Endothelial cell of hepatic sinusoid (primary cell): ENCODE data around the gene MGP.

Experiments used
- in situ Hi-C: cut with HindIII; loops from 2 replicates; pipeline ENCODE4 v1.10.0; 2017; ENCODE audit warnings: low sequenced_read_pairs

The MGP gene

GRCh38 chr12:14868916-14869506, 16.6 kb downstream of the MGP start:
- in situ Hi-C loops = no loop called here

DNA sequence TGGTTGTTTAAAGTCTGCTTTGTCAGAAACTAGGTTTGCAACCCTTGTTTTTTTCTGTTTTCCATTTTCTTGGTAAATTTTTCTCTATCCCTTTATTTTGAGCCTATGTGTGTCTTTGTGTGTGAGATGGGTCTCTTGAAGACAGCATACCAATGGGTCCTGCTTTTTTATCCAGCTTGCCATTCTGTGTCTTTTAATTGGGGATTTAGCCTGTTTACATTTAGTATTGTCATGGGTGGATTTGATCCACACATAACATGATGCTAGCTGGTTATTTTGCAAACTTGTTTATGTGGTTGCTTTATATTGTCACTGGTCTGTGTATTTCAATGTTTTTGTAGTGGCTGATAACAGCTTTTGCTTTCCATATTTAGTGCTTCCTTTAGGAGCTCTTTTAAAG, 25.2 kb downstream of the MGP start:
- in situ Hi-C loops = no loop called here

- in situ Hi-C loops = no loop called here
Observed at GRCh38 chr12:14858513-14858912, 27.1 kb downstream of the MGP start.

DNA sequence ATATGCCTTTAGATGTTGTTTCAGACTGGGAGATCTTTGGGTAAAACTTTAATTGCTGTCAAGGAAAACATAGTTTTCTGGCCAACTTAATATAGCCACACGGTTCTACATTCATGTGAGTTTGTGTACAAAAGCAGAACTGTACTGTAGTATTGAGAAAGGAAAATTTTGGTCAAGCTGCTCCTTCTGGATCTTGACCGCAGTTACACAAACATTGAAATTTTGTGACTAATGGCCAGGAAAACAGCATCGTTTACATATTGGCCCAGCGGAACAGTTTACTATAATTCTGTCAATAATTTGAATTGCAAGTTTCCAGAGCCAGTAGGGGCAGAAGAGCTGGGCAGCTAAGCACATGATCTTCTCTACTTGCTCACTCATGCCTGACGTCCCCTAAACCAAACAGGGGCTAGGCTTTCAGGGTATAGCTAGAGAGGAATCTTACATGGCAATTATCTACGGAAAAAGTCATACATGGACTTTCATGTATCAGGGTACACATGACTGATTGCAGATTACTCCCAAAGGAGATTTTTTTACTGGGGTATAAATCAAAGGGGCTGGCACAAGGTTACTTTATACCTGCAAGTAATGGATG, 31.0 kb downstream of the MGP start:
- in situ Hi-C loops = no loop called here

DNA sequence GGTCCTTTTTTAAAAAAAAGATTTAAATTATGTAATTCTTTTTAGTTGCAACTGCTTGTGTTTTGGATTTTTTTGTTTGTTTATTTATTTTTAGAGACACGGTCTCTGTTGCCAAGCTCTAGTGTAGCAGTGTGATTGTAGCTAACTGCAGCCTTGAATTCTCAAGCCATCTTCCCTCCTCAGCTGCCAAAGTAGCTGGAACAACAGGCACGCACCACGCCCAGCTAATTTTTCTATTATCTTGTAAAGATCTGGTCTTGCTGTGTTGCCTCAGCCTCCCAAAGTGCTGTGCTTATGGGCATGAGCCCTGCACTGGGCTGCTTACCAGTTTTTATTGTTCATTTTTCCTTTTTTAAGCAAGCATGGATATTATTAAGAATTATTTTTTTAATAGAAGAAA, 31.7 kb downstream of the MGP start:
- in situ Hi-C loops = no loop called here

- in situ Hi-C loops = no loop called here
Observed at GRCh38 chr12:14852880-14853279, 32.8 kb downstream of the MGP start.

GRCh38 chr12:14850929-14851663, 34.6 kb downstream of the MGP start:
- in situ Hi-C loops = no loop called here

DNA sequence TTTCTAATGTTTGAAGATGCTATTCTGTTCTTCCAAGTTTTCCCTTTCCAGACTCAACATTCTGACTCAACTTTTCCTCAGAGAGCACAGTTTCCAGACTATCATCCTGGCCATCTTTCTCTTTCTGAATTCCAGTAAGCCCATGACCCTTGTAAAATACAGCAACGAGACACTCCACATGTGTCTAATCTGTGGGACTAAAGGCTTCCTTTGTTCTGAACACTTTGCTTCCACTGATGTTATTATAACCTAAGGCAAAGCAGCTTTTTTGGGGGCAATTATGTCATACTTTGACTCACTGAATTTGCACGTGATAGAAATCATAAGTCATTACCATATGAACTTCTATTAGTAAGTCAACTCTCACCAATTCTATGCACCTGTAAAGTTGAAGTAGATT, 36.0 kb downstream of the MGP start:
- in situ Hi-C loops = no loop called here

DNA sequence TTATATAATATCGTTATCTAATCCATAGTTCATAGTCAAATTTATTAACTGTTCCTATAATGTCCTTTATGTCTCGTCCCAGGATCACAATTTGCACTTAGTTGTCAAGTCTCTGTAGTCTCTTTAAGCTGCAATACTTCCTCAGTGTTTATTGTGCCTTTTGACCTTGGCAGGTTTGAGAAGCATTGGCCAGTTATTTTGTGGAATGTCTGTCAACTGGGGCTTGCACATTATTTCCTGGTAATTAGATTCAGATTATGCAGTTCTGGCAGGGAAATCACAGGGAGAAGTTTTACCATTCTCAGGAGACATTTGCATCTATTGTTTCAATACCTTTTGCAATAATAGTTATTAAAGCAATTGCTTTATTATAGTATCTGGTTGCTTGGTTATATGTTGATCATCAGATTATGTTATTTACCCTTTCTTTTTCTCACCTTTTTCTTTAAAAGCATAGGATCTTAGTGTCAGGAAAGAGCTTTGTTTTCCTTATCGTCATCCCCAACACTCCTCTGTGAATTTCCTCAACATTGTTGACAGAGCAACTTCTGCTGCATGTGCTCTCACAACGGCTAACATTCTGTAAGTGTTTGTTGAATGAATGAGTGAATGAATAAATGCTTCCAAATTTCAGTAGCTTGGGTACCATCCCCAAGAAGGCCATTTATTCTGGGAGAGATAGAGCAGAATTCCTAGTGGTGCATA, 38.6 kb downstream of the MGP start:
- in situ Hi-C loops = no loop called here

- in situ Hi-C loops = no loop called here
Observed at GRCh38 chr12:14846042-14846587, 39.5 kb downstream of the MGP start.

DNA sequence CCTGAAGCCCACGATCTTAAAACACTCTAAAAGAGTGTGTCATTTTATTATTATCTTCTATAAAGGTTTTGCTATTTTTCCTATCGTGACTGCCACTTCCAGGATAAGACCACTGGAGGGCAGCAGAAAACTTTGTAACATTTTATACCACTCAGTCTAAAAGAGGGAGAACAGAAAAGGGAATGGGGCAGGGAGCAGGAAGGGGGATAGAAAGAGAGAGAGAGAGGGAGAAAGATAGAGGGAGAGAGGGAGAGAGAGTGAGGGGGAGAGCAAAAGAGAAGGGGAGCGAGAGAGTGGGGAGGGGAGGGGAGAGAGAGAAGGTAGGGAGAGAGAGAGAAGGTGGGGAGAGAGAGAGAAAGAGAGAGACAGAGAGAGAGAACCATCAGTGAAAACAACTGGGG, 40.3 kb downstream of the MGP start:
- in situ Hi-C loops = no loop called here

GRCh38 chr12:14844401-14844800, 41.3 kb downstream of the MGP start:
- in situ Hi-C loops = no loop called here

DNA sequence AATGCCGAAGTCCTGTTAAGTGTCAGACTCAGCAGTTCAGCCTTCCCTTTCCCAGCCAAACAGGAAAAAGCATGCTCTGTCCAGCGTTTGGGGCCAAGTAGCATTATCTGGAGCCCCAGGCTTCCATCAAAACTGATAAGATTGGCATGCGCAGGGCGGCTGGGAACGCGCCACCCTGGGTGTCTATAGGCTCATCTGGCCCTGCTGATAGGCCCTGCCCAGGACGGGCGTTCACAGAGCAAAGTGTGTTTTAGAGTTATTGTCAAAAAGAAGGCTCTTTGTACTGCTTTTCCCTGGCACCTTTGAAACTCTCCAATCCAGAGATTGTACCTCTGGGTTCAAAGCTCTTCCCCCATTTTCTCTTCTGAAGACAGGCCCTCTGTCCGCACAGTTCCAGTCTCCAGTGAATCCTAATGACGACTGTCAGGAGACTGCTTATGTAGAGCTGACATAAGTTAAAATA, 42.2 kb downstream of the MGP start, which contains the start of gene ART4:
Gene ART4 (minus strand): TSS at position 102 of the 463 bp plus-strand sequence. CDS start 413 bp downstream, outside the sequence.
- in situ Hi-C loops = no loop called here

DNA sequence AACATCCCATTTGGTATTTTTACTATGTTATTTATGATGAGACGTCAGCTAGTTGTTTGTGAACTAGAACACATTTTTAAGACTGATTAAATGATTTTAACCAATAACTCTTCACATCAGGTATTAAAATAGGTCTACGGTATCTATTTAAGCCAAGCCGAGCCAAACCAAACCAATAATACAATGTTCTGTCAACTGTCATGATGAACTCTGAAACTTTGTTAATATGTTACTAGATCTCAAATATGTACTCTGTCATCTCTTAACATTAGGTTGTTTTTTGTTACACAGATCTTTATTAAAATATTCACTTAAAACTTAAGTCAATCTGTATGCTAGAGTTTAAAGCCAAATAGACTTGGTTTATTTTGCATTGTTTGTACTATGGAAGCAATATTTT, 43.3 kb downstream of the MGP start:
- in situ Hi-C loops = no loop called here

- in situ Hi-C loops = no loop called here
Observed at GRCh38 chr12:14841761-14842160, 43.9 kb downstream of the MGP start.

DNA sequence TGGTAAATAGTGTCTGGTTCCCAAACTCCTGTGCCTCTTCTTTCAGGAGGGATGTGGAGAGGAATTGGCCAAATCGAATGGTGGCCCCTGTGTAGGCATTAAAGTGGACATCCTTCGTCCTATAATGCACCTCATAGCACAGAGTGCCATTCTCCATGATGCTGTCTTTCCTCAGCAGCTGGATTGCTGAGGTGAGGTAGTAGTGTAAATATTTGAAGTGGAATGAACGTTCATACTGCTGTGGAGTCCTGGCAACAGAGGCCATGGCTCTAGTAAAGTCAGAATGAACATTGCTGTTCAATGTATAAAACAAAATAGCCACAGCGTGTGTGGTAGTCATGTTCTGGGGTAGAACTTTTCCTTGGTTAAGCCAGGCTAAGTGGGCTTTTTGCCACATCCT, 45.0 kb downstream of the MGP start:
- in situ Hi-C loops = no loop called here

DNA sequence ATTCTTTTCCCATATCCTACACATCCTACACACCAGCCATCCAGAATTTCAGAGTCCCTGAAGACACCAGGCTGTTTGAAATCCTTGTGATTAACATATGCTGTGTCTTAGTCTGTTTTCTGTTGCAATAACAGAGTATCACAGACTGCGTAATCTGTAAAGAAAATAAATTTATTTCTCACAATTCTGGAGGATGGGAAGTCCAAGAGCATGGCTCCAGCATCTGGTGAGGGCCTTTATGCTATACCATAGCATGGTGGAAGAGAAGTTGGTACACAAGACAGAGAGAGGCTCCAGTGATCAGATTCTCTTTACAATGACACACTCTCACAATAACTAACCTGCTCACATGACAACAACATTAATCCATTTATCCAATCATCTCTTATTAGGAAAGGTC, 46.4 kb downstream of the MGP start:
- in situ Hi-C loops = loop anchor here (5.0 kb wide), 1 partner anchor 67 kb away; a partner anchor contains a TSS

- in situ Hi-C loops = loop anchor here (5.0 kb wide), 1 partner anchor 64 kb away; a partner anchor contains a TSS
Observed at GRCh38 chr12:14836336-14837210, 49.1 kb downstream of the MGP start.

DNA sequence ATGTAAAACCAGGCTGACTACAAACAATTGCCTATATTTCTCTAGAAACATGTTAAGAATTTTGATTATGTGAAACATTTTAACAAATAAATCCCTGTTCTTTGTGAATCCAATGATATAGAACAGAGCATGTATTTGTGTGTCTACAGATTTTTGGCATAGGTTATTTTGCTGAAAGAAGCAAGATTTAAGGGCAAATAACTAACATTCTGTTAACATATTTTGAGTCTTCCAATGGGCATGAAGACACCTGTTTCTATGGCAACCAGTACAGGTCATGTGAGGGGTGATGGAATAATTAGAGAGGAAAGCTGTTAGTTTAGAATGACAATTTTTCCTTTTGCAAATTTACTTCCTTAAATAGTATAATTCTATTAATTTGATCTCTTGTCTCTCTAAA, 51.1 kb downstream of the MGP start:
- in situ Hi-C loops = no loop called here

GRCh38 chr12:14833952-14834351, 51.7 kb downstream of the MGP start:
- in situ Hi-C loops = no loop called here
